Measurements from ENCODE around the gene ADAMTS15.
"Not testable (repeated sequence)": the region's sequence is repeated elsewhere in the genome, so short reads cannot be mapped to it uniquely, and the experiment has no call there.

The ADAMTS15 gene

GRCh38 chr11:130436171-130436570 lies 12.3 kb upstream of the ADAMTS15 start:
- DNase-seq: no peak

- DNase-seq: no peak
Measured at GRCh38 chr11:130437848-130438247, 10.6 kb upstream of the ADAMTS15 start.

GRCh38 chr11:130438401-130439159 lies 9.9 kb upstream of the ADAMTS15 start:
- DNase-seq: not testable (repeated sequence)

GRCh38 chr11:130439160-130439519 lies 9.3 kb upstream of the ADAMTS15 start:
- no peak for DNase-seq

GRCh38 chr11:130439876-130440275 lies 8.6 kb upstream of the ADAMTS15 start:
- DNase-seq: no peak

- no peak for DNase-seq
Measured at GRCh38 chr11:130441719-130442118, 6.7 kb upstream of the ADAMTS15 start.

- no peak for DNase-seq
Measured at GRCh38 chr11:130442737-130443136, 5.7 kb upstream of the ADAMTS15 start.

- DNase-seq: no peak
Measured at GRCh38 chr11:130445788-130446187, 2.7 kb upstream of the ADAMTS15 start.

GRCh38 chr11:130448039-130448415 lies 418 bp upstream of the ADAMTS15 start:
- no peak for DNase-seq

GRCh38 chr11:130449310-130449990 lies 1.0 kb downstream of the ADAMTS15 start:
- no peak for DNase-seq

- DNase-seq: no peak
Measured at GRCh38 chr11:130449996-130450769, 1.7 kb downstream of the ADAMTS15 start.

- DNase-seq: no peak
Measured at GRCh38 chr11:130451231-130452019, 3.0 kb downstream of the ADAMTS15 start.

- no peak for DNase-seq
Measured at GRCh38 chr11:130452176-130452575, 3.7 kb downstream of the ADAMTS15 start.

GRCh38 chr11:130452940-130453339 lies 4.5 kb downstream of the ADAMTS15 start:
- no peak for DNase-seq

GRCh38 chr11:130454491-130455252 lies 6.2 kb downstream of the ADAMTS15 start:
- peak; percentile 7 for DNase-seq

- no peak for DNase-seq
Measured at GRCh38 chr11:130455483-130456127, 7.2 kb downstream of the ADAMTS15 start.

GRCh38 chr11:130456286-130456685 lies 7.8 kb downstream of the ADAMTS15 start:
- DNase-seq: no peak

- no peak for DNase-seq
Measured at GRCh38 chr11:130457623-130458409, 9.4 kb downstream of the ADAMTS15 start.

- no peak for DNase-seq
Measured at GRCh38 chr11:130458410-130458729, 9.9 kb downstream of the ADAMTS15 start.

- DNase-seq: no peak
Measured at GRCh38 chr11:130459521-130459920, 11.1 kb downstream of the ADAMTS15 start.
